ENCODE measurements around the gene ITGB3.
"Not testable (repeated sequence)": the region's sequence is repeated elsewhere in the genome, so short reads cannot be mapped to it uniquely, and the experiment has no call there.

ITGB3 gene

GRCh38 chr17:47216821-47217220 lies 36.8 kb upstream of the ITGB3 start:
- H3K4me3 ChIP-seq; DNase-seq (ENCODE audit: low spot score in 2 of 2); in situ Hi-C loops (cut with MboI; ENCODE audit: low sequenced_read_pairs); H3K9me3 ChIP-seq; H3K36me3 ChIP-seq (replicated peaks); H3K27me3 ChIP-seq (ENCODE audit: low read depth): not testable (repeated sequence)
- peaks cover 10% of the 10 kb centered on the region for H3K4me1 ChIP-seq

DNA sequence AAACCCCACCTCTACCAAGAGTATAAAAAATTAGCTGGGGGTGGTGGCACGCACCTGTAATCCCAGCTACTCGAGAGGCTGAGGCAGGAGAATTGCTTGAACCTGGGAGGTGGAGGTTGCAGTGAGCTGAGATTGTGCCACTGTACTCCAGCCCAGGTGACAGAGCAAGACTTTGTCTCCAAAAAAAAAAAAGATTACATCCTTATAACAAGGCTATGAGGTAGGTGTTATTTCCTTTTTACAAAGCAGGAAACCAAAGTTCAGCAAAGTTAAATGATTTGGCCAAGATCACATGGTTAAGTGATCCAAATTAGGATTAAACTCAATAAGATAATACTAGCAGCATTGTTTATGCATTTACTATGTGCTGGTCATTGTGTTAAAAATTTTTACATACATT lies 36.3 kb upstream of the ITGB3 start:
- DNase-seq (ENCODE audit: low spot score in 2 of 2); in situ Hi-C loops (cut with MboI; ENCODE audit: low sequenced_read_pairs); H3K36me3 ChIP-seq (replicated peaks); H3K4me3 ChIP-seq; H3K27me3 ChIP-seq (ENCODE audit: low read depth); H3K9me3 ChIP-seq: not testable (repeated sequence)
- H3K4me1 ChIP-seq = peaks cover 10% of the 10 kb centered on the region

- H3K36me3 ChIP-seq (replicated peaks) = no peaks in the 10 kb centered on the region
- H3K4me1 ChIP-seq = peaks cover 10% of the 10 kb centered on the region
- peaks cover 5% of the 10 kb centered on the region for H3K27me3 ChIP-seq (ENCODE audit: low read depth)
- in situ Hi-C loops (cut with MboI; ENCODE audit: low sequenced_read_pairs) = no loop called here
- H3K9me3 ChIP-seq = 0 out of 2 replicates have a peak, but pooled peaks cover 3% of the 10 kb centered on the region
- no peak overlapping the region for H3K4me3 ChIP-seq
- DNase-seq (ENCODE audit: low spot score in 2 of 2) = no peak
Measured at GRCh38 chr17:47218896-47219430, 34.7 kb upstream of the ITGB3 start.

DNA sequence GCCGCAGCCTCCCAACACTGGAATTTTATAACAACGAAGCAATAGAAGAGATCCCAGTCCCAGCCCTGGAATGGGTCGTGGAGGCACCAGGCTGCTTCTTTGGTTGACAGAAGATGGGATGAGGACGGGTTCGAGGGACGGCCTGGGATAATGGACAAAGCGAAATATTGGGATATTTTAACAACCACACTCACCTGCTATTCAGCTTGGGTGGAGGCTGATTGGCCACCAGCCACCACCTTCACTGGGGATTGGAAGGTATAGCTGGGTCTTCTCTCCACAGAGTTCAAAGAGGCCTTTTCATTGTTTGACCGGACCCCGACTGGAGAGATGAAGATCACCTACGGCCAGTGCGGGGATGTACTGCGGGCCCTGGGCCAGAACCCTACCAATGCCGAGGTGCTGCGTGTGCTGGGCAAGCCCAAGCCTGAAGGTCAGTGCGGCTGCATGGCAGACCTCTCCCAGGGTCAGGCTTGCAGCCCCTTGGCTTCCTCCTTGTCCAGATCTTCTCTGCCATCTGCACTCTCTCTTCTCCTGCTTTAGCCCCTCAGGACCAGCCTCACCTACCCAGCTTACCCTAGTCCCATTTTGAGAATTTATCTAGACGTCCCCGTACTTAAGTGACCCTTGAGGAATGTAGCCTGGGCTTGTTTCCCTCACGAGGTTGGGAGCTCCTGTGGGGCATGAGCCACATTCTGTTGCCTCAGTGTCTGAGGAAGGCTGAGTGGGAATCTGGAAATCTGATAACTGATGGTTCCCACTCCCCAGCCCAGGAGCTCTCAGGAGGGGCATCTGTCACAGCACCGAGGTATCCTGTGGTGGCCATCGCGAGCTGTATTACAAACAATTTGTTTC lies 33.8 kb upstream of the ITGB3 start:
- DNase-seq (ENCODE audit: low spot score in 2 of 2) = no peak
- Histone ChIP-seq H3K4me3 (no peak overlapping the region), H3K9me3 (0 out of 2 replicates have a peak, but pooled peaks cover 3% of the 10 kb centered on the region), H3K27me3 (ENCODE audit: low read depth) (peaks cover 4% of the 10 kb centered on the region), H3K36me3 (replicated peaks) (no peaks in the 10 kb centered on the region), H3K4me1 (peaks cover 10% of the 10 kb centered on the region)
- in situ Hi-C loops (cut with MboI; ENCODE audit: low sequenced_read_pairs) = no loop called here

GRCh38 chr17:47220531-47220999 lies 33.1 kb upstream of the ITGB3 start:
- Histone ChIP-seq H3K36me3 (replicated peaks) (no peaks in the 10 kb centered on the region), H3K27me3 (ENCODE audit: low read depth) (no peaks in the 10 kb centered on the region), H3K9me3 (0 out of 2 replicates have a peak, but pooled peaks cover 3% of the 10 kb centered on the region), H3K4me3 (no peak overlapping the region), H3K4me1 (peaks cover 10% of the 10 kb centered on the region)
- in situ Hi-C loops (cut with MboI; ENCODE audit: low sequenced_read_pairs) = no loop called here
- DNase-seq (ENCODE audit: low spot score in 2 of 2) = peak in 1 of 2 experiments; percentile 68

- H3K4me3 ChIP-seq = no peak overlapping the region
- peaks cover 10% of the 10 kb centered on the region for H3K4me1 ChIP-seq
- no peaks in the 10 kb centered on the region for H3K36me3 ChIP-seq (replicated peaks)
- H3K27me3 ChIP-seq (ENCODE audit: low read depth) = no peaks in the 10 kb centered on the region
- 0 out of 2 replicates have a peak, but pooled peaks cover 3% of the 10 kb centered on the region for H3K9me3 ChIP-seq
- in situ Hi-C loops (cut with MboI; ENCODE audit: low sequenced_read_pairs) = no loop called here
- no peak for DNase-seq (ENCODE audit: low spot score in 2 of 2)
Measured at GRCh38 chr17:47221154-47221553, 32.5 kb upstream of the ITGB3 start.

GRCh38 chr17:47222047-47222446 lies 31.6 kb upstream of the ITGB3 start:
- H3K4me1 ChIP-seq = peaks cover 10% of the 10 kb centered on the region
- H3K27me3 ChIP-seq (ENCODE audit: low read depth) = no peaks in the 10 kb centered on the region
- in situ Hi-C loops (cut with MboI; ENCODE audit: low sequenced_read_pairs) = no loop called here
- H3K9me3 ChIP-seq = 0 out of 2 replicates have a peak, but pooled peaks cover 3% of the 10 kb centered on the region
- no peak overlapping the region for H3K4me3 ChIP-seq
- DNase-seq (ENCODE audit: low spot score in 2 of 2) = no peak
- no peaks in the 10 kb centered on the region for H3K36me3 ChIP-seq (replicated peaks)

- 0 out of 2 replicates have a peak, but pooled peaks cover 3% of the 10 kb centered on the region for H3K9me3 ChIP-seq
- H3K4me1 ChIP-seq = peaks cover 10% of the 10 kb centered on the region
- H3K27me3 ChIP-seq (ENCODE audit: low read depth) = no peaks in the 10 kb centered on the region
- H3K36me3 ChIP-seq (replicated peaks) = no peaks in the 10 kb centered on the region
- no peak overlapping the region for H3K4me3 ChIP-seq
- DNase-seq (ENCODE audit: low spot score in 2 of 2) = no peak
- in situ Hi-C loops (cut with MboI; ENCODE audit: low sequenced_read_pairs) = no loop called here
Measured at GRCh38 chr17:47223007-47223406, 30.6 kb upstream of the ITGB3 start.

GRCh38 chr17:47223460-47223859 lies 30.2 kb upstream of the ITGB3 start:
- no peaks in the 10 kb centered on the region for H3K27me3 ChIP-seq (ENCODE audit: low read depth)
- in situ Hi-C loops (cut with MboI; ENCODE audit: low sequenced_read_pairs) = no loop called here
- H3K4me3 ChIP-seq = no peak overlapping the region
- H3K9me3 ChIP-seq = 0 out of 2 replicates have a peak, but pooled peaks cover 3% of the 10 kb centered on the region
- H3K4me1 ChIP-seq = peaks cover 10% of the 10 kb centered on the region
- H3K36me3 ChIP-seq (replicated peaks) = no peaks in the 10 kb centered on the region
- DNase-seq (ENCODE audit: low spot score in 2 of 2) = no peak

DNA sequence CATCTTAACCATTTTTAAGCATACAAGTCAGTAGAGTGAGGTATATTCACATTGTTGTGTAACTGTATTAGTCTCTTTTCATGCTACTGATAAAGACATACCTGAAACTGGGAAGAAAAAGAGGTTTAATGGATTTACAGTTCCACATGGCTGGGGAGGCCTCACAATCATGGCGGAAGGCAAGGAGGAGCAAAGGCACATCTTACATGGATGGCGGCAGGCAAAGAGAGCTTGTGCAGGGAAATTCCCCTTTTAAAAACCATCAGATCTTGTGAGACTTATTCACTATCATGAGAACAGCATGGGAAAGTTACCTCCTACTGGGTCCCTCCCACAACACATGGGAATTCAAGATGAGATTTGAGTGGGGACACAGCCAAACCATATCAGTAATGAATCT lies 29.6 kb upstream of the ITGB3 start:
- in situ Hi-C loops (cut with MboI; ENCODE audit: low sequenced_read_pairs); DNase-seq (ENCODE audit: low spot score in 2 of 2): not testable (repeated sequence)
- H3K4me1 ChIP-seq = peaks cover 10% of the 10 kb centered on the region

GRCh38 chr17:47224966-47225365 lies 28.7 kb upstream of the ITGB3 start:
- Histone ChIP-seq H3K27me3 (ENCODE audit: low read depth) (no peaks in the 10 kb centered on the region), H3K9me3 (0 out of 2 replicates have a peak, but pooled peaks cover 3% of the 10 kb centered on the region), H3K4me3 (no peak overlapping the region), H3K4me1 (peaks cover 12% of the 10 kb centered on the region), H3K36me3 (replicated peaks) (no peaks in the 10 kb centered on the region)
- in situ Hi-C loops (cut with MboI; ENCODE audit: low sequenced_read_pairs) = loop anchor here (25.0 kb wide), 1 partner anchor 387 kb away; no protein-coding TSS in a partner anchor
- DNase-seq (ENCODE audit: low spot score in 2 of 2) = no peak

More for the DNA sequence above, 29.6 kb upstream of the ITGB3 start:
- not testable (repeated sequence) for H3K27me3 ChIP-seq (ENCODE audit: low read depth); H3K9me3 ChIP-seq; H3K36me3 ChIP-seq (replicated peaks); H3K4me3 ChIP-seq

DNA sequence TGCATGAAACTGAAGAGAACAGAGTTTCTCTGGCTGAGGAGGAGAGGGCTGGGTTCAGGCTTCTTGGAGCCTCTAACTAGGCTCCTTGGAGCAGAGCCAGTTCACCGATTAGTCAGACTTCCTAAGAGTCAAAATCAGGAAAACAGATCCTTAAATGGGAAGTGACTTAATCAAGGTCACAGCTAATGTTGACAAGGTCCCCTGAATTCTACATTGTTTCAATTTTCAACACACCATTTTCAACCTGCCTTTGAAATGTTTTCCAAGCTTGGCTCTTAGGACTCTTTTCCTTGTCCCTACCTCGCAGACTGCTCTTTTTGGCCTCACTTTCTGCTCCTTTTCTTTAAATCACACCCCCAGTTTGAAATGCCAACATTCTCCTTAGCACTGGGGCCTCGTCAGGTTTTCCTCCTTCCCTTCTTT lies 28.2 kb upstream of the ITGB3 start:
- H3K27me3 ChIP-seq (ENCODE audit: low read depth) = no peaks in the 10 kb centered on the region
- peaks cover 11% of the 10 kb centered on the region for H3K4me1 ChIP-seq
- no peak overlapping the region for H3K4me3 ChIP-seq
- DNase-seq (ENCODE audit: low spot score in 2 of 2) = no peak
- H3K9me3 ChIP-seq = 0 out of 2 replicates have a peak, but pooled peaks cover 3% of the 10 kb centered on the region
- in situ Hi-C loops (cut with MboI; ENCODE audit: low sequenced_read_pairs) = loop anchor here (25.0 kb wide), 1 partner anchor 387 kb away; no protein-coding TSS in a partner anchor
- H3K36me3 ChIP-seq (replicated peaks) = no peaks in the 10 kb centered on the region

DNA sequence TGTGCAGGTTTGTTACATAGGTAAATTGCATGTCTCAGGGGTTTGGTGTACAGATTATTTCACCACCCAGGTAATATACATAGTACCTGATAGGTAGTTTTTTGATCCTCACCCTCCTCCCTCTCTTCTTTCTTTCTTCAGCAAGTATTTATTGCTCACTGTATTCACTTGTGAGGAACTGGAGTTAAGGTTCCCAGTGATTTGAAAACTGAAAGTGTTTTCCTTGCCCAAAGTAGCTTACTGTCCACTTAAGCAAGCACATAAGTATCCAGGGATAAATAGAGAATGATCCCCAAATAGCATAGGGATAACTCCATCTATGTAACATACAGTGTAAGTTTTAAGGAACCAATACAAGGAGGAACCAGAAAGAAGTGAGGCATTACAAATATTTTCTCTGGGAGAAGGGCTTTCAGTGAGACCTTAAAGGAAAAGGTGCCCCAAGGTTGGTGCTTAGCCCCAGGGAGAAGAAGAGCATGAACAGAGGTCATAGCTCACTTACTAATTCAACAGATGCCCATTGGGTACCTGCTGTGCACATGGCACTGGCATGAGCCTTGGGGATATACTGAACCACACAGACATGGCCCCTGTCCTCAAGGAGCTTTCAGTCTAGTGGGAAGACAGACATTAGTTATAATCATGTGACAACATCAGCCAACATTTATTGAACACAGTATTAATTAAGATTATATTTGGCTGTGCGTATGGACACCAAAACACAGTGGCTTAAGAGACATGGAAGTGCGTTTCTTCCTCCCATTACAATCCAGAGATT lies 27.5 kb upstream of the ITGB3 start:
- no peaks in the 10 kb centered on the region for H3K27me3 ChIP-seq (ENCODE audit: low read depth)

More for the DNA sequence above, 27.5 kb upstream of the ITGB3 start:
- no peak for DNase-seq (ENCODE audit: low spot score in 2 of 2)
- H3K4me1 ChIP-seq = peaks cover 5% of the 10 kb centered on the region; the same call in 1 of the 2 replicates
- 0 out of 2 replicates have a peak, but pooled peaks cover 3% of the 10 kb centered on the region for H3K9me3 ChIP-seq
- H3K36me3 ChIP-seq (replicated peaks) = no peaks in the 10 kb centered on the region
- in situ Hi-C loops (cut with MboI; ENCODE audit: low sequenced_read_pairs) = loop anchor here (25.0 kb wide), 1 partner anchor 386 kb away; no protein-coding TSS in a partner anchor
- H3K4me3 ChIP-seq = no peak overlapping the region
